Pons (tissue), 1 donor: ENCODE results near the gene NAT14.
"Not testable (repeated sequence)": the region's sequence is repeated elsewhere in the genome, so short reads cannot be mapped to it uniquely, and the experiment has no call there.

ENCODE experiments used
- DNase-seq: peaks from one replicate; pipeline ENCODE4 v3.0.0-alpha.2; 2016; ENCODE audit warnings: low spot score

NAT14 gene

DNA sequence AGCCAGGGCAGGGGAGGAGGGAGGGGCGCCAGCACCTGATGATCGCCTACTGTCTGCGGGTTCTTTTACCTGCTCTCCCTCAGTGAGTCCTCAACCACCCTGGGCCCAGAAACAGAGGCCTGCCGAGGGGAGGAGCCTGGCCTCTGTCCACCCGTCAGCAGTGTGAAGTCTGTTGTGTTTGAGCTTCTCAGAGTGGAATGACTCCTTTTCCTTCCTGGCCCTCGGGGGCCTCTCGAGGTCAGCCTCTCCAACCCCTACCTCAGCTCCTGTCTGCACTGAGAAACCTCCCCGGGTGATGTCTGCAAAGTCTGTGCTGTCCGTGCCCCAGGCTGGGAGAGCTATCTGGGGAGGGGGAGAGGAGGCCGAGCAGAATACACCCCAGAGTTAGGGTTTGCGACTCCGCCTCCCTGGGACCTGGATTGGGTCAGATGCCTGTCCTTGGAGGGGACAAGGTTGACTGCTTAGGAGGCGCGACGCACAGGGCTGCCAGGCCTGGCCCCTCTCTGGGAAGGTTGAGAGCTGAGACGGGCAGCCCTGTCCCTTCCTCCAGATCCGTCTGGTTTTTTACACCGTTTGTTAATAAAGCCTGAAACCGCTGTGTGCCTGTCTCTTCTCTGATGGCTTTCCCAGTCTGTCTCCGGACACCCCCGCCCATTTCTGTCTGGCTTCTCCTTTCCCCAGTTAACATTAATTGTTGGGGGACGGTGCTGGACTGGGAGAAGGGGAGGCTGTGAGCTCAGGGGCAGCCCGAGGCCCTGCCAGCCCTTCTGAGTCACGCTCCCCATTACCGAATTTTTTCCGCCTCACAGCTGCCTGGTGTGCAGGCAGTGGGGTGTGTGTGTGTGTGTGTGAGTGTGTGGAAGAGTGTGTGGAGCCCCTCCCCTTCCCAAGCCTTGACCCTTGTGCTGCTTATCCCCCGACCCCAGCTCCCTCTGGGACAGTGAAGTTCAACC is 2.3 kb downstream of the NAT14 start:
- no peak for DNase-seq

DNA sequence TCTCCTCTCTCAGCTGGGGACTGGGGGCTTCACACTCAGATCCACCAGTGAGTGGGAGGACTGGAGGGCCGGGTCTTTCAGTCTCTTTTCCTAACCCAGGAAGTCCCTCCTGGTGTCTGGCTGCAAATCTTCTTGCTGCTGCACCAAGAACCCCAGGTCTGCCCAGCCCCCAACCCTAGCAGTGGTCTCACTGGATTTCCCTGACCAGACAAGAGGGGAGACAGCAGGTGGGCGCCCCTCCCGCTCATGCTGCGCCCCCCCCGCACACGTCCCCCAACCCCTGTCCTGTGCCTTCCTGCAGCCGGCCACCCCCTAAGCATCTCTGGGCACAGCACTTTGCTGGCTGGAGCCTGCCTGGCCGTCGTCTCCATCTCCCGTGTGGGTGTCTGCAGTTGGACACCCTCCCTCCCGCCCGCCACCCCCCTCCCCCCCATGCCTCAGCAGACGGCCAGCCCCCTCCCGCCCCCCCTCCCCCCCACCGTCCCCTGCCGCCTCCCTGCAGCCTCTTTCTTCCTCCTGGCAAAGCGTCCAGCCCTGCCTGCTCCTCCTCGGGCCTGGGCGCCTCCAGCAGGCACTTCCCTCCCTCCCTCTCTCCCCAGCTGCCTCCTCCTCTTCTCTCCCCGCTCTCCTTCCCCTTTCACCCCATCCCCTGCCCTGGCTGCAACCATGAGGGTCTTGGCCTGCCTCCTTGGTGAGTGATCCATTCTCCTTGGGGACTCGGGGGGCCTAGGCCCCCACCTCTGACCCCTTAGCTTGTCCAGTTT is 3.1 kb downstream of the NAT14 start, which contains the start of gene SSC5D:
SSC5D (plus strand) TSS at position 513 of the 764 bp plus-strand sequence; CDS start at position 667, 154 bp downstream.
- DNase-seq: no peak

DNA sequence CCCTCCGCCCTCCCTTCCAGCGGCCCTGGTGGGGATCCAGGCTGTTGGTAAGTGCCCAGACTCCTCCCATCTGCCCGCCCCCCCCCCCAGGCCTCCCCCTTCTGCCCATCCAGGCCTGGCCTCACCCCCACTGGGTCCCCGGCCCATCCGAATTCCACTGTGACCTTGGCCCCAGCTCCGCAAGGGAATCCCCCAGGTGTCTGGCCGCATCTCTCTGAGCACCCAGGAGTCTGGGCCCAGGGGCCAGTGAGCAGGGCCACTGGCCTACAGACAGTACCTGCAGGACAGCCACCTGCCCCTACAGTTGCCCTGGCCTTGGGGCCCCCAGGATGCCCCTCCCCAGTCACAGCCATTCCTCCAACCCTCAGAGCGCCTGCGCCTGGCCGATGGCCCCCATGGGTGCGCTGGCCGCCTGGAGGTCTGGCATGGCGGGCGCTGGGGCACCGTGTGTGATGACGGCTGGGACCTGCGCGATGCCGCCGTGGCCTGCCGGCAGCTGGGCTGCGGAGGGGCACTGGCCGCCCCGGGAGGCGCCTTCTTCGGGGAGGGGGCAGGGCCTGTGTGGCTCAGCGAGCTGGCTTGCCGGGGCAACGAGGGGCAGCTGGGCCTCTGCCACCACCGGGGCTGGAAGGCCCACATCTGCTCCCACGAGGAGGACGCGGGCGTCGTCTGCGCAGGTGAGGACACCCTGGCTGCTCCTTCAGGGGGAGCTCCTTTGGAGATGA is 4.2 kb downstream of the NAT14 start:
- no peak for DNase-seq

DNA sequence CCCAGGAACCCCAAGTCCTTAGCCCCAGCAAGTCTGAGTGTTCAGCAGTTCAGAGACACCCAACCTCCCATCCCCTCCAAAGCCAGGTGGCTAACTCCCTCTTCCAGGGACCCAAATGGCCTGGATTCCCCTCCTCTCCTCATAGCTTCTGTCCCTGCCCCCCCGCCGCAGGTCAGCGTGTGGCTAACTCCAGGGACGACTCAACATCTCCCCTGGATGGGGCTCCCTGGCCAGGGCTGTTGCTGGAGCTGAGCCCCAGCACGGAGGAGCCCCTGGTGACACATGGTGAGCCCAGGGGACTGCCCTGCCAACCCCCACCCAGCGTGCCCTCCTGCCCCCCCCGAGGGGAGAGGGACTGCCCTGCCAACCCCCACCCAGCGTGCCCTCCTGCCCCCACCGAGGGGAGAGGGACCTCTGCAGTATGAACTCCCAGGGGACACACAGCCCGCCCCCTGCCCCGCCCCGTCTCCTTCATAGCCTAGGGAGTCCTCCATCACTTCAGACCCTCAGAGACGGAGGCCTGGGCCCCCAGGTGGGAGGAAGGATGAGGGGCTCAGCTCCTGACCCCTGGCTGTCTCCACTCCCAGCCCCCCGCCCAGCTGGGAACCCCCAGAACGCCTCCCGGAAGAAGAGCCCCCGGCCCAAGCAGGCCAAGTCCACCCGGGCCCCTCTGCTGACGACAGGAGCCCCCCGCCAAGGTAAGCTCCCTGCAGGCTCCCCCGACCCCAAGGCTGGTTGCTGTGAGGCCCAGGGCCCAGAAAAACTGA is 4.9 kb downstream of the NAT14 start:
- DNase-seq: no peak

GRCh38 chr19:55490478-55491432 is 5.8 kb downstream of the NAT14 start:
- DNase-seq: no peak

DNA sequence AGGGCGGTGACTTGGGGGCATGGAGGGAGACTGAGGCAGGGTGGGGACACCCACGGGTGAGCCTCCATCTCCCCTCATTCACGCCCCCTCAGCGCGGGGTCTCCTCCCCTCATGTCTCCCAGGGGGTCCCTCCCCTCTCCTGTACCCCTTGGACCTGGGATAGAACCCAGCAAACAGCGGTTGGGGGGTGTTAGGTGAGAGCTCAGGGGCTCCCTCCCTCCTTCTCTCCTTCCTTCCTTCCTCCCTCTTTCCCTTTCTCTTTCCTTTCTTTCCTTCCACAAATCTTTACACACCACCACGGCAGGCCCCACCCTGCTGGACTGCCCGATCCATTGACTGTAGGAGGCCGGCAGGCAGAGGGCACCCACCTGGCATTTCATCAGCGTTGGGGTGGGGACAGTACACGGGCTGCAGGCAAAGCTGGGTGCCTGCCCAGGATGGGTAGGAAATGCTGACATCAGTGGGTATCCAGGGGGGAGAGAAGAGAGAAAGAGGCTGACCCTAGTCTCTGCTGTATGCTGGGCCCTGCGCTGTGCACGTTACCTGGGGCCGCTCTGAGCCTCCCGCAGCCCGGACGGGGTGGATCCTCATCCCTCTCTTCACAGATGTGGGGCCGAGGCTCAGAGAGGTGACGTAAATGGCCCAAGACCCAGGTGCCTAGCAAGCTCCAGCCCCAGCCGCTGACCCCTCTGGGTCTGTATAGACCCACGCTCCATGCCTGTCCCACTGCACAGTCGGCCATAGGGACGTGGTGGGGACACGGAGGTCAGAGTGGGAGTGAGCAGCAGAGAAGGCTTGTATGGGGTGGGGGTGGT is 6.8 kb downstream of the NAT14 start:
- no peak for DNase-seq

GRCh38 chr19:55492362-55492944 is 7.5 kb downstream of the NAT14 start:
- DNase-seq: no peak

GRCh38 chr19:55493052-55493644 is 8.2 kb downstream of the NAT14 start:
- DNase-seq: no peak

DNA sequence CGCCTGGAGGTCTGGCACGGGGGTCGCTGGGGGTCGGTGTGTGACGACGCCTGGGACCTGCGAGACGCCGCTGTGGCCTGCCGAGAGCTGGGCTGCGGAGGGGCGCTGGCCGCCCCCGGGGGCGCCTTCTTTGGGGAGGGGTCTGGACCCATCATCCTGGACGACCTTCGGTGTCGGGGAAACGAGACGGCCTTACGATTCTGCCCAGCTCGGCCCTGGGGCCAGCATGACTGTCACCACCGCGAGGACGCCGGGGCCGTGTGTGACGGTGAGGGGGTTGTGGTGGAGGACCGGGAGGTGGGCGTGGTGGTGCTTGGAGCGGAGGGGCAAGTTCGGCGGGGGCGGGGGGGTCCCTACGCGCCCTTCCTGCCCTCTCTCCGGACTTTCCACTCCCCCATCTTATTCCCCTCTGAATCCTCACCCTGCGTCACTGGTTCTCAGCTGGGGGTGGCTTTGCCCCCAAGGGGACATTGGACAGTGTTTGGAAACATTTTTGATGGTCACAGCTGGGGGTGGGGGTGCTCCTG is 8.7 kb downstream of the NAT14 start:
- DNase-seq: no peak

DNA sequence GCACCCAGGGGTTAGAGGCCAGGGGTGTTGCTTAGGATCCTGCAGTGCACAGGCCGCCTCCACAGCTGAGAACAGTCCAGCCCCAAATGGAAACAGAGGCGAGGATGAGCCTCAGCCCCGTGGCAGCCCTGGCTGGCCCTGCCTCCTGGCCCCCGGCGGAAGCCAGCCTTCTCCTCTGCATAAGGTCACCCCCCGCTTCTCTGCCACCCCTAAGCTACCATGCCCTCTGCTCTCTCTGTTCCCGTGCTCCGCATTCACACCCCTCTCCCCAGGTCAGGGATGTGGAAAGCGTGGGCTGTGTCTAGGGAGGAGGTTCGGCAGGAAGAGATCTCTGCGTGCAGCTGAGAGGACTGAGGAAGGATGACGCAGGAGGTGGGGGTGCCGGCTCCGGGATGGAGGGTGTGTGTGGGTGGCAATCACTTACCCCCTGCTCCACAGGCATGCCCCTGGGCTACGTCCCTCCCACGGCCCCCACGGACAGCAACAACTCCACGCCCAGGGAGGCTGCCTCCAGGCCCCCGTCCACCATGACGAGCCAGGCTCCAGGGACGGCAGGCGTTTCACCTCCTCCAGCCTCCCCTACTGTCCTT is 9.3 kb downstream of the NAT14 start:
- no peak for DNase-seq

- DNase-seq: no peak
Measured at GRCh38 chr19:55495646-55496349, 10.8 kb downstream of the NAT14 start.

GRCh38 chr19:55496820-55497219 is 11.8 kb downstream of the NAT14 start:
- DNase-seq: not testable (repeated sequence)

DNA sequence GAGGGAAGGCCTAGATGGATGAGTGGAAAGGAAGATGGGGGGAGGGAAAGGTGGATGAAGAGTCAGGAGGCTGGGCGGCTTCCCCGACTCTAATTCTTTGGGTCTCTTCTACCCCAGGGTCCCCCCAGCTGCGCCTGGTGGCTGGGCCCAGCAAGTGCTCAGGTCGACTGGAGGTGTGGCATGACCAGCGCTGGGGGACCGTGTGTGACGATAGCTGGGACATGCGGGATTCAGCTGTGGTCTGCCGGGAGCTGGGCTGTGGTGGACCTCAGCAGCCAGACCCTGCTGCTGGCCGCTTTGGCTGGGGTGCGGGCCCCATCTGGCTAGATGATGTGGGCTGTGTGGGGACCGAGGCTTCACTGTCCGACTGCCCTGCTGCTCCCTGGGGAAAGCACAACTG is 12.8 kb downstream of the NAT14 start:
- no peak for DNase-seq

GRCh38 chr19:55498246-55498840 is 13.4 kb downstream of the NAT14 start:
- no peak for DNase-seq

- DNase-seq: no peak
Measured at GRCh38 chr19:55500368-55500952, 15.5 kb downstream of the NAT14 start.

- no peak for DNase-seq
Measured at GRCh38 chr19:55502197-55502952, 17.4 kb downstream of the NAT14 start.
